ENCODE measurements around the gene TPK1. TPM values are rescaled to one million over a fixed set of nuclear protein-coding genes. Genes with fewer than 3 reads are reported as not detected.

The TPK1 gene
- total RNA-seq, 1 donor: 6.9 TPM

DNA sequence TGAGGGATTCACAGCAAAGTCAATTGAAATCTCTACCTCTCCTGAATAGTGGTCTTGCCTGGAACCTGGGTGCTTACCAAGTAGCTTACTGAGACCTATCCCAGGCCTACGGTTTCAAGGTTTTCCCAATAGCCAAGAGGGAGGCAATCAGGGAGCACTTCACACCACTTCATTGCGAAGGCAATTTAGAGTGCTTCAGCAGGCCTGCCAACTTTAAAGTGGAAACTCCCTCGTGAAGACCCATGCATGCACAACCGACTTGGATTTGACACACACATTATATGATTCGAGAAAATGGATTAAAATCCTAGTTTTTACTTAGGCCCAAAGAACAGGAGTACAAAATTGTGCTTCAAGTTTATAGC lies 380.8 kb downstream of the TPK1 start:
- H4K20me1 ChIP-seq (ENCODE audit: insufficient read depth, low read length): no peaks in the 10 kb centered on the region
- H3K9me3 ChIP-seq (ENCODE audit: low read depth, low read length): no peaks in the 10 kb centered on the region
- H3K79me2 ChIP-seq (ENCODE audit: insufficient read depth, low read length): no peaks in the 10 kb centered on the region
- no peak overlapping the region for H3K4me3 ChIP-seq (ENCODE audit: insufficient read depth, low read length)
- no peak for DNase-seq (ENCODE audit: insufficient read length, low spot score, missing footprints)
- no peaks in the 10 kb centered on the region for H3K36me3 ChIP-seq (ENCODE audit: insufficient read depth, low read length)
- H3K27me3 ChIP-seq (ENCODE audit: insufficient read depth, low read length): no peaks in the 10 kb centered on the region
- no peak overlapping the region for H3K27ac ChIP-seq (ENCODE audit: low read depth, low read length)
- TF ChIP-seq, protein P1, sequence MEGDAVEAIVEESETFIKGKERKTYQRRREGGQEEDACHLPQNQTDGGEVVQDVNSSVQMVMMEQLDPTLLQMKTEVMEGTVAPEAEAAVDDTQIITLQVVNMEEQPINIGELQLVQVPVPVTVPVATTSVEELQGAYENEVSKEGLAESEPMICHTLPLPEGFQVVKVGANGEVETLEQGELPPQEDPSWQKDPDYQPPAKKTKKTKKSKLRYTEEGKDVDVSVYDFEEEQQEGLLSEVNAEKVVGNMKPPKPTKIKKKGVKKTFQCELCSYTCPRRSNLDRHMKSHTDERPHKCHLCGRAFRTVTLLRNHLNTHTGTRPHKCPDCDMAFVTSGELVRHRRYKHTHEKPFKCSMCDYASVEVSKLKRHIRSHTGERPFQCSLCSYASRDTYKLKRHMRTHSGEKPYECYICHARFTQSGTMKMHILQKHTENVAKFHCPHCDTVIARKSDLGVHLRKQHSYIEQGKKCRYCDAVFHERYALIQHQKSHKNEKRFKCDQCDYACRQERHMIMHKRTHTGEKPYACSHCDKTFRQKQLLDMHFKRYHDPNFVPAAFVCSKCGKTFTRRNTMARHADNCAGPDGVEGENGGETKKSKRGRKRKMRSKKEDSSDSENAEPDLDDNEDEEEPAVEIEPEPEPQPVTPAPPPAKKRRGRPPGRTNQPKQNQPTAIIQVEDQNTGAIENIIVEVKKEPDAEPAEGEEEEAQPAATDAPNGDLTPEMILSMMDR (IDR thresholded peaks at IDR 0.05; ENCODE audit: extremely low read depth, low read depth, low read length): no peak
- H3K4me2 ChIP-seq (ENCODE audit: insufficient read depth, low read length): no peak overlapping the region
- no peaks in the 10 kb centered on the region for H3K4me1 ChIP-seq (ENCODE audit: insufficient read depth, low read length)
- no peak overlapping the region for H2AFZ ChIP-seq (ENCODE audit: low read length)

- Histone ChIP-seq H3K9me3 (ENCODE audit: low read depth, low read length) (no peaks in the 10 kb centered on the region), H2AFZ (ENCODE audit: low read length) (no peak overlapping the region), H3K4me2 (ENCODE audit: insufficient read depth, low read length) (no peak overlapping the region), H3K79me2 (ENCODE audit: insufficient read depth, low read length) (no peaks in the 10 kb centered on the region), H3K4me1 (ENCODE audit: insufficient read depth, low read length) (no peaks in the 10 kb centered on the region), H3K36me3 (ENCODE audit: insufficient read depth, low read length) (no peaks in the 10 kb centered on the region), H3K27me3 (ENCODE audit: insufficient read depth, low read length) (no peaks in the 10 kb centered on the region), H3K4me3 (ENCODE audit: insufficient read depth, low read length) (no peak overlapping the region), H3K27ac (ENCODE audit: low read depth, low read length) (no peak overlapping the region), H4K20me1 (ENCODE audit: insufficient read depth, low read length) (no peaks in the 10 kb centered on the region)
- DNase-seq (ENCODE audit: insufficient read length, low spot score, missing footprints): no peak
- TF ChIP-seq, protein P1 (IDR thresholded peaks at IDR 0.05; ENCODE audit: extremely low read depth, low read depth, low read length): peak; percentile 40
These were observed 381.4 kb downstream of the TPK1 start for GRCh38 chr7:144454256-144455039.

DNA sequence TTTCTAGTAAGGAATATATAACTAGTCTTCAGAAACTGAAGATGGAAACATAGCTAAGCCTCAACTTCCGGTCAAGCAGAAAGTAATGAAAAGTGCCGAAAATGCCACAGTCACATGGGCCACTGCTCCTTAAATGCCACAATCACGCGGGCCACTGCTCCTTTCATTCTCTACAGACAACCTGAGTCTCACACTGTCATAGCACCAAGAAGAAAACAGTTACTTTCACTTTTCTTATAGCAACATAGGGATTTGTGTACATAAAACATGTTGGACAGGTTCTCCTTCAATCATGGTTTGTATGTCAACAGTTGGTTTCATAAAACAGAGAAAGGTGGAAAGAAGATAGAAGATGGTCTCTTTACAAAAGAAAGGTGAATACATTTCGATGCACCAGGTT lies 383.8 kb downstream of the TPK1 start:
- Histone ChIP-seq H3K4me1 (ENCODE audit: insufficient read depth, low read length) (no peaks in the 10 kb centered on the region), H3K4me3 (ENCODE audit: insufficient read depth, low read length) (no peak overlapping the region), H3K36me3 (ENCODE audit: insufficient read depth, low read length) (no peaks in the 10 kb centered on the region), H3K27me3 (ENCODE audit: insufficient read depth, low read length) (no peaks in the 10 kb centered on the region), H3K27ac (ENCODE audit: low read depth, low read length) (no peak overlapping the region), H2AFZ (ENCODE audit: low read length) (no peak overlapping the region), H3K9me3 (ENCODE audit: low read depth, low read length) (no peaks in the 10 kb centered on the region), H3K4me2 (ENCODE audit: insufficient read depth, low read length) (no peak overlapping the region), H4K20me1 (ENCODE audit: insufficient read depth, low read length) (no peaks in the 10 kb centered on the region), H3K79me2 (ENCODE audit: insufficient read depth, low read length) (no peaks in the 10 kb centered on the region)
- no peak for DNase-seq (ENCODE audit: insufficient read length, low spot score, missing footprints)
- TF ChIP-seq, protein P1 (IDR thresholded peaks at IDR 0.05; ENCODE audit: extremely low read depth, low read depth, low read length): no peak

- Histone ChIP-seq H4K20me1 (ENCODE audit: insufficient read depth, low read length) (no peaks in the 10 kb centered on the region), H3K79me2 (ENCODE audit: insufficient read depth, low read length) (no peaks in the 10 kb centered on the region), H3K4me1 (ENCODE audit: insufficient read depth, low read length) (no peaks in the 10 kb centered on the region), H3K36me3 (ENCODE audit: insufficient read depth, low read length) (no peaks in the 10 kb centered on the region), H3K4me3 (ENCODE audit: insufficient read depth, low read length) (no peak overlapping the region), H2AFZ (ENCODE audit: low read length) (no peak overlapping the region), H3K27ac (ENCODE audit: low read depth, low read length) (no peak overlapping the region), H3K4me2 (ENCODE audit: insufficient read depth, low read length) (no peak overlapping the region), H3K9me3 (ENCODE audit: low read depth, low read length) (no peaks in the 10 kb centered on the region), H3K27me3 (ENCODE audit: insufficient read depth, low read length) (no peaks in the 10 kb centered on the region)
- TF ChIP-seq, protein P1 (IDR thresholded peaks at IDR 0.05; ENCODE audit: extremely low read depth, low read depth, low read length): no peak
- no peak for DNase-seq (ENCODE audit: insufficient read length, low spot score, missing footprints)
These were observed 390.3 kb downstream of the TPK1 start for GRCh38 chr7:144445590-144445989.
